Neural crest cell (in vitro differentiated cells): ENCODE data around the gene AGPAT3. TPM values are rescaled to one million over a fixed set of nuclear protein-coding genes. Genes with fewer than 3 reads are reported as not detected.

Experiments
- DNase-seq: peaks from one replicate; pipeline ENCODE4 v3.0.0; 2021; ENCODE audit warnings: low read depth, mixed read lengths, low spot score
- H3K27ac Mint-ChIP-seq: one replicate; pipeline ENCODE4 v1.8.0; 2021; ENCODE audit warnings: mild to moderate bottlenecking, mixed read lengths; ENCODE audit not compliant: unreplicated experiment
- H3K27me3 Mint-ChIP-seq: 2 replicates; pipeline ENCODE4 v1.8.0; 2021; ENCODE audit warnings: low read depth, mild to moderate bottlenecking, mixed read lengths
- H3K36me3 Mint-ChIP-seq: 2 replicates; pipeline ENCODE4 v1.8.0; 2021; ENCODE audit warnings: low read depth, mild to moderate bottlenecking, mixed read lengths
- H3K4me1 Mint-ChIP-seq: 2 replicates; pipeline ENCODE4 v1.8.0; 2021; ENCODE audit warnings: mixed read lengths
- H3K4me3 Mint-ChIP-seq: one replicate; pipeline ENCODE4 v1.8.0; 2021; ENCODE audit warnings: mild to moderate bottlenecking, mixed read lengths
- H3K9me3 Mint-ChIP-seq: 2 replicates; pipeline ENCODE4 v1.8.0; 2021; ENCODE audit warnings: mixed read lengths
- CTCF ChIP-seq: fragments of 200-600 bp; sonication (generic); conservative IDR thresholded peaks from 2 replicates; pipeline ENCODE4 v1.5.0; 2021; ENCODE audit warnings: antibody characterized with exemption, mild to moderate bottlenecking
- total RNA-seq: library from RNA; stranded (reverse); gene quantifications from 2 replicates; pipeline ENCODE4 v1.2.1, GENCODE V29; 2021

AGPAT3 gene
- total RNA-seq, 1 donor from 2014 or later: 37.3 TPM

GRCh38 chr21:43890042-43890441, 25.0 kb downstream of the AGPAT3 start:
- peak overlapping the region; percentile 32 for H3K4me3 Mint-ChIP-seq
- peak overlapping the region; percentile 51 for H3K27ac Mint-ChIP-seq
- peaks cover 19% of the 10 kb centered on the region for H3K36me3 Mint-ChIP-seq
- H3K27me3 Mint-ChIP-seq: no peaks in the 10 kb centered on the region
- TF ChIP-seq CTCF: no peak
- peaks cover 25% of the 10 kb centered on the region for H3K4me1 Mint-ChIP-seq
- no peak for DNase-seq
- peaks cover 5% of the 10 kb centered on the region for H3K9me3 Mint-ChIP-seq

- Mint-ChIP-seq H3K9me3 (peaks cover 5% of the 10 kb centered on the region), H3K4me3 (no peak overlapping the region), H3K27ac (no peak overlapping the region), H3K36me3 (peaks cover 19% of the 10 kb centered on the region), H3K27me3 (no peaks in the 10 kb centered on the region), H3K4me1 (peaks cover 10% of the 10 kb centered on the region)
- TF ChIP-seq CTCF: no peak
- DNase-seq: no peak
Observed at GRCh38 chr21:43892334-43892733, 27.3 kb downstream of the AGPAT3 start.

GRCh38 chr21:43892984-43893535, 28.0 kb downstream of the AGPAT3 start:
- H3K9me3 Mint-ChIP-seq: peaks cover 5% of the 10 kb centered on the region
- no peaks in the 10 kb centered on the region for H3K27me3 Mint-ChIP-seq
- H3K4me1 Mint-ChIP-seq: peaks cover 10% of the 10 kb centered on the region
- TF ChIP-seq CTCF: no peak
- H3K27ac Mint-ChIP-seq: no peak overlapping the region
- peaks cover 21% of the 10 kb centered on the region for H3K36me3 Mint-ChIP-seq
- no peak overlapping the region for H3K4me3 Mint-ChIP-seq
- no peak for DNase-seq

- no peak overlapping the region for H3K27ac Mint-ChIP-seq
- H3K4me3 Mint-ChIP-seq: no peak overlapping the region
- H3K9me3 Mint-ChIP-seq: peaks cover 8% of the 10 kb centered on the region
- no peak for DNase-seq
- no peak for TF ChIP-seq CTCF
- H3K4me1 Mint-ChIP-seq: peaks cover 10% of the 10 kb centered on the region
- H3K36me3 Mint-ChIP-seq: peaks cover 24% of the 10 kb centered on the region
- H3K27me3 Mint-ChIP-seq: no peaks in the 10 kb centered on the region
Observed at GRCh38 chr21:43893536-43894205, 28.6 kb downstream of the AGPAT3 start.

- no peak overlapping the region for H3K4me3 Mint-ChIP-seq
- no peaks in the 10 kb centered on the region for H3K27me3 Mint-ChIP-seq
- TF ChIP-seq CTCF: no peak
- DNase-seq: no peak
- H3K27ac Mint-ChIP-seq: no peak overlapping the region
- peaks cover 10% of the 10 kb centered on the region for H3K4me1 Mint-ChIP-seq
- H3K36me3 Mint-ChIP-seq: peaks cover 28% of the 10 kb centered on the region
- peaks cover 11% of the 10 kb centered on the region for H3K9me3 Mint-ChIP-seq
Observed at GRCh38 chr21:43894206-43894577, 29.2 kb downstream of the AGPAT3 start.
